Colonic mucosa (tissue), 4 donors: ENCODE results near the gene TAGLN. TPM values are rescaled to one million over a fixed set of nuclear protein-coding genes. Genes with fewer than 3 reads are reported as not detected.

ENCODE experiments used
- DNase-seq: peaks from one replicate; pipeline ENCODE4 v3.0.0-alpha.2; 2020
- H3K27ac ChIP-seq: fragments of 200-600 bp; one replicate; pipeline ENCODE4 v1.8.0; 2021
- H3K27me3 ChIP-seq: fragments of 200-600 bp; one replicate; pipeline ENCODE4 v1.8.0; 2021
- H3K36me3 ChIP-seq: fragments of 200-600 bp; one replicate; pipeline ENCODE4 v1.8.0; 2021
- H3K4me1 ChIP-seq: fragments of 200-600 bp; one replicate; pipeline ENCODE4 v1.8.0; 2021; ENCODE audit warnings: mild to moderate bottlenecking
- H3K4me3 ChIP-seq: fragments of 200-600 bp; one replicate; pipeline ENCODE4 v1.8.0; 2021
- H3K9ac ChIP-seq, 2 donors: one replicate each; pipeline ENCODE4 v1.7.0; 2013; ENCODE audit warnings: control low read depth in 2 of 2, low read depth in 2 of 2, low read length in 2 of 2
- H3K9me3 ChIP-seq: fragments of 200-600 bp; one replicate; pipeline ENCODE4 v1.8.0; 2021
- intact Hi-C: fragments of 100-400 bp; cut with DNase I; formaldehyde crosslinking; loops from one replicate; pipeline ENCODE4 v1.14.1; 2022
- total RNA-seq, 2 donors: library from RNA; stranded (reverse); fragmentation: NEBNext Ultra II Directional in 1 of 2; extraction: Animal tissue kit (Norgen Biotek cat#: 25700) in 1 of 2; gene quantifications; one replicate each; pipeline ENCODE4 v1.2.1, GENCODE V29; 2021
- TF ChIP-seq, protein P1 (sequence below): fragments of 200-600 bp; IDR thresholded peaks from one replicate; pipeline ENCODE4 v1.8.0; 2022; ENCODE audit warnings: antibody characterized with exemption, mild to moderate bottlenecking
- donor health status: healthy.
- donor health status: DM: no; HTN: no; CAD: no.
- donor health status: DM: no; HTN: no; CAD: no.

The TAGLN gene
- total RNA-seq, 2 donors from 2014 or later, result 86.8 to 989 TPM

DNA sequence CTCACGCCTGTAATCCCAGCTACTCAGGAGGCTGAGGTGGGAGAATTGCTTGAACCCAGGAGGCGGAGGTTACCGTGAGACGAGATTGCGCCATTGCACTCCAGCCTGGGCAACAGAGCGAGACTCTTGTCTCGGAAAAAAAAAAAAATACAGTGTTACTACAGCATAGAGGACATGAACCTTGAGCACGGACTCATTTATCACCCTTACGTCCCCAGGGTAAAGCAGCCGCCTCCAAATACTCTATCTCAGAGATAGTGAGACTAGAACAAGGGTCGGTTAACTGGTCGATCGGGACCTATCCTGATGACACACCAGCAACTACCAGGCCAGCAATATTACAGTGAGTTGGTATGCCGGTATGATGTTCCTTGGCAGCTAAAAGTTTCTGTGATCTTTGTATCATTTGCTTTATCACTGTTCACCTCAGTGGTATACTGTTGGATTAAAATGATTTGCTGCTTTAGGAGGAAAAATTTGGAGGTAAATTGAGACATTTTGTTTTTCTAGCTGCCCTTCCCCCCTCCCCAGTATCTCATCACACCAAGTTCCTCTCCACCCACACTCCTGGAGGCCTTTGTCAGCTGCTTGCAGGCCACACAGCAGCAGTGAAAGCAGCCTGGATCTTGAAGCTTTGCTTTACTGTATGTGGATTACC is 27.6 kb upstream of the TAGLN start:
- intact Hi-C loops, result no loop called here

DNA sequence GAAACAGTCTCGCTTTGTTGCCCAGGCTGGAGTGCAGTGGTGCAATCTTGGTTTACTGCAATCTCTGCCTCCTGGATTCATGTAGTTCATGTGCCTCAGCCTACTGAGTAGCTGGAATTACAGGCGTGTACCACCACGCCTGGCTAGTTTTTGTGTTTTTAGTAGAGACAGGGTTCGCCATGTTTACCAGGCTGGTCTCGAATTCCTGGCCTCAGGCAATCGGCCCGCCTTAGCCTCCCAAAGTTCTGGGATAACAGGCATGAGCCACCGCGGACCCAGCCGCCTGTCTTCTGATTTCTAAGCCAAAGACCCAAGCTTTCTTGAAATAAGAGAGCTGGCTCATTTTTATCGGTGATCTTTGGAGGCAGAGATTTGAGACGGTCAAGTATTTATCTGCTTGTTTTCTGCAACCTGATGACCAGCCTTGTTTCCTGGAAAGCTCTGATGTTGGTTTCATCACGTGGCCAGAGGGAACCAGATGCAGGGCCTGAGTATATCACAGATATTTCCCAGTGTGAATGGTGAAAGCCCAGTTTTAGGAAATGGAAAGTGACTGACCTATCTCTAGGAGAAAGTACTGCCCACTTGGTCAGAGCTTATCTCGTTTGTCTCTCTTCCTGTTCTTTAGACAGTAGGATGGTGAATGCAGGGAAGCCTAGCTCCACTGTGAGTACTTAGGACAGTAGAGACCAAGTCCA is 26.3 kb upstream of the TAGLN start:
- intact Hi-C loops, result no loop called here
- H3K27ac ChIP-seq, result no peak overlapping the region
- no peaks in the 10 kb centered on the region for H3K36me3 ChIP-seq
- no peak overlapping the region for H3K9ac ChIP-seq
- no peaks in the 10 kb centered on the region for H3K27me3 ChIP-seq
- no peak for DNase-seq
- no peaks in the 10 kb centered on the region for H3K9me3 ChIP-seq
- no peak overlapping the region for H3K4me3 ChIP-seq
- TF ChIP-seq, protein P1, sequence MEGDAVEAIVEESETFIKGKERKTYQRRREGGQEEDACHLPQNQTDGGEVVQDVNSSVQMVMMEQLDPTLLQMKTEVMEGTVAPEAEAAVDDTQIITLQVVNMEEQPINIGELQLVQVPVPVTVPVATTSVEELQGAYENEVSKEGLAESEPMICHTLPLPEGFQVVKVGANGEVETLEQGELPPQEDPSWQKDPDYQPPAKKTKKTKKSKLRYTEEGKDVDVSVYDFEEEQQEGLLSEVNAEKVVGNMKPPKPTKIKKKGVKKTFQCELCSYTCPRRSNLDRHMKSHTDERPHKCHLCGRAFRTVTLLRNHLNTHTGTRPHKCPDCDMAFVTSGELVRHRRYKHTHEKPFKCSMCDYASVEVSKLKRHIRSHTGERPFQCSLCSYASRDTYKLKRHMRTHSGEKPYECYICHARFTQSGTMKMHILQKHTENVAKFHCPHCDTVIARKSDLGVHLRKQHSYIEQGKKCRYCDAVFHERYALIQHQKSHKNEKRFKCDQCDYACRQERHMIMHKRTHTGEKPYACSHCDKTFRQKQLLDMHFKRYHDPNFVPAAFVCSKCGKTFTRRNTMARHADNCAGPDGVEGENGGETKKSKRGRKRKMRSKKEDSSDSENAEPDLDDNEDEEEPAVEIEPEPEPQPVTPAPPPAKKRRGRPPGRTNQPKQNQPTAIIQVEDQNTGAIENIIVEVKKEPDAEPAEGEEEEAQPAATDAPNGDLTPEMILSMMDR, result no peak
- H3K4me1 ChIP-seq, result no peaks in the 10 kb centered on the region

More for the DNA sequence above, 27.6 kb upstream of the TAGLN start:
- TF ChIP-seq, protein P1, result no peak
- no peaks in the 10 kb centered on the region for H3K27me3 ChIP-seq
- no peaks in the 10 kb centered on the region for H3K36me3 ChIP-seq
- no peak overlapping the region for H3K27ac ChIP-seq
- no peak overlapping the region for H3K4me3 ChIP-seq
- no peak overlapping the region for H3K9ac ChIP-seq
- H3K4me1 ChIP-seq, result no peaks in the 10 kb centered on the region
- DNase-seq, result no peak
- H3K9me3 ChIP-seq, result no peaks in the 10 kb centered on the region

DNA sequence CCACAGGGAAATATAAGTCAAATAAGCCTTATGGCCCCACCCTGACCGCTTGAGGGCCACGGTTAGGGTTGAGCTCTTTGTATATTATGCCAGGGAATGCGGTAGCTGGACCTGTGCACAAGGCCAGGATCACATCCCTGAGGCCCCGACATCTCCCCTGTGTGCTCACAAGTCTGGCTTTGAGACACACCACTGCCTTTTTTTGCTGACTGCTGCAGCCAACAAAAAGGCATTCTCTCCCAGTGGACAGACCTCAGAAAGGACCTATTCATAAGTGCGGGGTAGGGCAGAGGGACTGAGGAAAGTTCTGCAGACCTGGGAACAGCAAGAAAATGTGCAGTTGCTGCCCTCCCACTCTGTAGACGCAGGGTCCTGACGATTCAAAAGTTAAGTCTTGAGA is 24.1 kb upstream of the TAGLN start:
- no peak overlapping the region for H3K4me3 ChIP-seq
- no peak overlapping the region for H3K27ac ChIP-seq
- intact Hi-C loops, result no loop called here
- no peaks in the 10 kb centered on the region for H3K9me3 ChIP-seq
- TF ChIP-seq, protein P1, result no peak
- H3K36me3 ChIP-seq, result no peaks in the 10 kb centered on the region
- no peak overlapping the region for H3K9ac ChIP-seq
- H3K27me3 ChIP-seq, result no peaks in the 10 kb centered on the region
- DNase-seq, result no peak
- no peaks in the 10 kb centered on the region for H3K4me1 ChIP-seq

DNA sequence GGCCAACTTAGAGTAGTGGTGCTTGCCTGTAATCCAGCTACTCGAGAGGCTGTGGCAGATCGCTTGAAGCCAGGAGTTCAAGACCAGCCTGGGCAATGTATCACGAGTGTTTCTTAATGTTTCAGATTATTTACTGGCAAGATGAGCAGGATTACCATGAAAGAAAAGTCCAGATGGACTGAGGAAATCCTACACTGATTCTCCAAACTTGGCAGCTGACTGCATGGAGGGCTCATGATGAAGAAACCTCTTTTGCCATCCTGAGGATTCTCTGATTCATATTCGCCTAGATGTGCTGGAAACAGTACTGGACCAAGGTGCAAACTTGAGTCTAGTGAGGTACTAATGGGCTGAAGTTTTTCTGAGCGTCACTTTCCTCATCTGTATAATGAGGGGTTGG is 23.4 kb upstream of the TAGLN start:
- DNase-seq, result no peak
- Histone ChIP-seq H3K4me1 (no peaks in the 10 kb centered on the region), H3K9ac (no peak overlapping the region), H3K36me3 (no peaks in the 10 kb centered on the region), H3K4me3 (no peak overlapping the region), H3K27me3 (no peaks in the 10 kb centered on the region), H3K27ac (no peak overlapping the region), H3K9me3 (no peaks in the 10 kb centered on the region)
- TF ChIP-seq, protein P1, result no peak
- intact Hi-C loops, result no loop called here

DNA sequence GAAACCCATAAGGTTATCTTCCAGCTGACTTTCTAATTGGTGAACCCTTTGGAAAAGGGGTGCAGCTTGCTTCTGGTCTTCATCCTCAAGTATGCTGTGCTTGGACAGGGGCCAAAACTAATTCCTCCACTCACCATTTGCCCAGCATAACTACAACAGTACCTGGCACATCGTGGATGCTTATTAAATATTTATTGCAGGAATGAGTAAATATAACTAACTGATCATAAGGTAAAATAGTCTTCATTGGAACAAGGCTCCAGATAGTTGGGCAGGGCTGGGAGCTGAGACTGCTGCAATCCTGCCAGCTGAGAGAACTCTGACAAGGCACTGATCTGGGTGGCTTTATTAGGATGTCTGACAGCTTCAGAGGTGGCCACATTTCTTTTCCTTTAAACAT is 23.0 kb upstream of the TAGLN start:
- intact Hi-C loops, result no loop called here
- TF ChIP-seq, protein P1, result no peak
- DNase-seq, result no peak
- Histone ChIP-seq H3K9me3 (no peaks in the 10 kb centered on the region), H3K4me3 (no peak overlapping the region), H3K4me1 (no peaks in the 10 kb centered on the region), H3K27me3 (no peaks in the 10 kb centered on the region), H3K9ac (no peak overlapping the region), H3K27ac (no peak overlapping the region), H3K36me3 (no peaks in the 10 kb centered on the region)
